ENCODE data around the gene SNTG2.

SNTG2 gene

GRCh38 chr2:1297372-1298159 is 346.9 kb downstream of the SNTG2 start:
- DNase-seq = no peak

DNA sequence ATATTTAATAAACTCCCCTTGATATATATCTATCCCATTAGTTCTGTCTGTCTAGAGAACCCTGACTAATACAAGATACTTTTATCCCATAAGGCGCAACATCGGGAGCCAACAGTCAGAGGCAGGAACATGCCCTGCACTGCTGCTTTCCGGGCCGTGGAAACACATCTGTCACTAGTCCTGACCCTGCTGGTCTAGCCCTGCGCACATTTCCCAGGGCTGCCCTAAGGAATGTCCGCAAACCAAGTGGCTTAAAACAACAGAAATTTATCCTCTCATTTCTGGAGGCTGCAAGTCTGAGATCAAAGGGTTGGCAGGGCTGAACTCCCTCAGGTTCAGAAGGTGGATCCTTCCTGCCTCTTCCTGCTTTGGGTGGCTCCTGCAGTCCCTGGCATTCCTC is 348.4 kb downstream of the SNTG2 start:
- no peak for DNase-seq

GRCh38 chr2:1300284-1300683 is 349.6 kb downstream of the SNTG2 start:
- no peak for DNase-seq

- no peak for DNase-seq
These were observed 350.4 kb downstream of the SNTG2 start for GRCh38 chr2:1301056-1301455.

DNA sequence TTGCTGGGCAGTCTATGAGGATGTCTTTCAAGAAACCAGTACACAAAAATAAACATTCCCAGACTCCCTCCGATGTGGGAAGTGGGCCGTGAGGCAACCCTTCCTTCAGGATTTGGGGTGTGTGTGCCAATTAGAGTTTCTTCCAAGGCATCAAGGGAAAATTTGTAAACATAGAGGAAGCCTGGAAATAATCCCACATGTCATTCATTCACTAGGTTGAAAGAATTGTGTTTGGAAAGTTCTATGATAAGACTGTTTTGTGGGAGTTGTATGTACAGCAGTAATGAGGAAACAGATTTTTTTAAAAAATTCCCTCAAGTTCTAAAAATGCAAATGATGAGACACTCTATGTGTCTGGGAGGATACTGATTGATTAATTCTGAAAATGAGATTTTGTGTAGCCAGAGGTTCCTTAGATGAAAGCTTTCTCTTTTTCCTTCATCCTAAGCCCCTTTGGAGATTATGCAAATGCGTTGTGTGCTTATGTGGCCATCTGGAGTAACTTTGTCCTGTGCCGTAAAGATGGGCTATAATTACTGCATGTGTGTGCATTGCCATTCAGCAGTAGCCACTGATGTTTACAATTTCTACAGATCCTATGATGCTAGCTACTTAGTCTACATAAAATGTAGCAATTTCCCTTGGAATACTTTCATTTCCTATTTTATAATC is 354.8 kb downstream of the SNTG2 start:
- DNase-seq = no peak

- no peak for DNase-seq
These were observed 355.5 kb downstream of the SNTG2 start for GRCh38 chr2:1306014-1306686.

DNA sequence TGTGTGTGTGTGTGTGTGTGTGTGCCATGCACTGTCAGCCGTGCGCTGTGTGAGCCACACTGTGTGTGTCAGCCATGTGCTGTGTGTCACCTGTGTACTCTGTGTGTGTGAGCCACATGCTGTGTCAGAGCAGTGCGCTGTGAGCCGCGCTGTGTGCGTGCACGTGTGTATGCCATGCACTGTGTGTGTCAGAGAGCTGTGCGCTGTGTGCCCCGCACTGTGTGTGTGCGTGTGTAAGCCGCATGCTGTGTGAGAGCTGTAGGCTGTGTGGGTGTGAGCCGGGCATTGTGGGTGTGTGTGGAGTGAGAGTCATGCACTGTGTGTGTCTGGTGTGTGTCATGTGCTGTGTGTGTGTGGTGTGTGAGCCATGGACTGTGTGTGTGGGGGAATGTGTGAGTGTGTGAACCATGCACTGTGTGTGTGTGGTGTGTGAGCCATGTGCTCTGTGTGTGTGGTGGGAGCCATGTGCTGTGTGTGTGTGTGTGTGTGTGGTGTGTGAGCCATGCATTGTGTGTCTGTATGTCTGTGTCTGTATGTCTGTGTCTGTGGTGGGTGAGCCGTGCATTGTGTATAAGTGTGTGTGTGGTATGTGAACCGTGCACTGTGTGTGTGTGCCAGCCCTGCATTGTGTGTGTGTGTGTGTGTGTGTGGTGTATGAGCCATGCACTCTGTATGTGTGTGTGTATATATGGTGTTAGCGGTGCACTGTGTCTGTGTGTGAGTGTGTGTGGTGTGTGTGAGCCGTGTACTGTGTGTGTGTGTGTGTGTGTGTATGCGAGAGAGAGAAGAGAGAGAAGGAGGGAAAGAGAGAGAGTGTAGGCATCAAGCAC is 356.3 kb downstream of the SNTG2 start:
- DNase-seq = no peak

DNA sequence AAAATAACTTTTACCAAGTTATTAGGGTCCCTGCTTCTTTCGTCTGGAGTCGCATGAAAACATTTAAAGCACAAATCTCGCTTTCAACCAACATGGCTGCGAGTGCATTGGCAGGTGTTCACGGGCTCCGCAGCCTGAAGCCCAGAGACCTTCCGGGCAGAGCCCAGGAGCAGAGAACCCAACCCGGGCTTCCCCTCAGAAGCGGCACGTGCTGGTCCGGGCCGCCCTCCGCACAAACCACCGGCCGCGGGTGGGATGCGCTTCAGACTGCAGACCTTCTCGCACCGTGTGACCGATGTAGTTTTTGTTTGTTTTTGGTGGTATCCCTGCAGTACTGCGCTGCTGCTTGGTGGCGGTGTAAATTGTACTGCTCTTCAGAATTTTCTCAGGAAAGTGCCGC is 357.0 kb downstream of the SNTG2 start:
- DNase-seq = no peak

GRCh38 chr2:1308678-1309077 is 358.0 kb downstream of the SNTG2 start:
- DNase-seq = no peak

GRCh38 chr2:1309507-1309906 is 358.9 kb downstream of the SNTG2 start:
- no peak for DNase-seq

DNA sequence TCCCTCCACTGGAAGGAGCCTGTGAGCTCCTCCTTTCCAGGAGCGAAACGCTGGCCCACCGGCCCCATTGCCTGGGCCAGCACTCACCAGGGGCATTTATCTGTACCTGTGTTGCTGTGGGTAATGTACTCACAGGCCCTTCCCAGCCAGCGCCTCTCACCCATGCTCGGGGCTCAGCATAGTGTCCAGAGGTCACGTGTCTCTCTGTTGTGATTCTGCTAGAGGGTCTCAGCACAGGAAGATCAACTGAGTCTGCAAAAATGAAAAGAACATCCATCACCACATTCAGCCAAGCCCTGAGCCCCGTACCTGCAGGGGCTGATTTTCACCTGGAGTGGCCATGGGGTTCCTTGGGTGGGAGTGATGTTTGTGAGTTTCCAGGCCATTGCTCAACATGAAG is 359.6 kb downstream of the SNTG2 start:
- DNase-seq = no peak

- DNase-seq = no peak
These were observed 360.2 kb downstream of the SNTG2 start for GRCh38 chr2:1310866-1311265.

GRCh38 chr2:1313240-1313924 is 362.7 kb downstream of the SNTG2 start:
- no peak for DNase-seq

- DNase-seq = no peak
These were observed 363.6 kb downstream of the SNTG2 start for GRCh38 chr2:1314254-1314653.

DNA sequence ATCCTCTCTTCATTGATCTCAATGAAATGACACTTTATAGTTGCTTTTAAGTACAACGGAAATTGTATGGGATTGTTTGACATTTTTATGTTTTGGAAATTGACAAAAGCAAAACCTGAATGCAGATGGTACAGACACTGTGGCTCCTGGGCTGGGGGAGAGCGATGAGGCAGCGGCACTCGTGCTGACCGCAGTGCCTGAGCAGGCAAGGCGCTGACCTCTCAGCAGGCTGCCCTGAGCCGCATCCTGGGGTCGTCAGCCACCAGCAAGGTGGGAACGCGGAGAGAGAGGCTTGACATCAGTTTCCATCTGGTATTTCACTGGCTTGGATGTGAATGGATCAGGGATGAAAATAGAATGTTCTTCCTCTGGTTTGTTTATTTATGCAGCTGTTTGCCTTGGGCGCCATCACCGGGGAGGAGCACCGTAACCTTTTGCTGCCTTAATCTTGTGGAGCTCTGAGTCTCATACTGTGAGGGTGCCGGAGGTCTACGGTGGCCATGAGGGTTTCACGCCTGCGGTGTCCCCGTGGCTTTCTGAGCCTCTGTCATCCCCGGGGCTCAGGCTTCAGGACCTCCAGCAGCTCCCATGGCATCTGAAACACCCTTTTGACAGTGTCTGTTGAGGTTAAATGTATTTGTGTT is 367.8 kb downstream of the SNTG2 start:
- DNase-seq = no peak

GRCh38 chr2:1319393-1319792 is 368.7 kb downstream of the SNTG2 start:
- no peak for DNase-seq

DNA sequence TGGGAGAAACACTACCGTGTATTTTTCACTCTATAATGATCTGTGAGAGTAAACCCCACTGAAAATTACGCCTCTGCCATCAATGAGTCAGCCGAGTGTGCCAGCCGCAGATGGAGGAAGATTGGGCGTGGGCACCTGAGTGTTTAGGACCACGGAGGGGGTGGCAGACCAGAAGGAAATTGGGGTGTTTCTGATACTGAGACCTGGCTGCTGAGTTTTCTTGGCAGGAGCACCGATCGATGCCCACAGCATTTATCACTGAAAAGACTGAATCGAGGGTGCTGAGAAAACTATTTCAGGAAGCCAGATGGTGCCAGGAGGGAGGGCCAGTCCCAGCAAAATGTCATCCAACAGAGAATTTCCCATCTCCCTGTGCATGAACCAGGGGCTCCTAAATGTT is 370.7 kb downstream of the SNTG2 start:
- no peak for DNase-seq

- DNase-seq = no peak
These were observed 374.2 kb downstream of the SNTG2 start for GRCh38 chr2:1324884-1325283.

GRCh38 chr2:1328684-1329083 is 378.0 kb downstream of the SNTG2 start:
- DNase-seq = no peak

DNA sequence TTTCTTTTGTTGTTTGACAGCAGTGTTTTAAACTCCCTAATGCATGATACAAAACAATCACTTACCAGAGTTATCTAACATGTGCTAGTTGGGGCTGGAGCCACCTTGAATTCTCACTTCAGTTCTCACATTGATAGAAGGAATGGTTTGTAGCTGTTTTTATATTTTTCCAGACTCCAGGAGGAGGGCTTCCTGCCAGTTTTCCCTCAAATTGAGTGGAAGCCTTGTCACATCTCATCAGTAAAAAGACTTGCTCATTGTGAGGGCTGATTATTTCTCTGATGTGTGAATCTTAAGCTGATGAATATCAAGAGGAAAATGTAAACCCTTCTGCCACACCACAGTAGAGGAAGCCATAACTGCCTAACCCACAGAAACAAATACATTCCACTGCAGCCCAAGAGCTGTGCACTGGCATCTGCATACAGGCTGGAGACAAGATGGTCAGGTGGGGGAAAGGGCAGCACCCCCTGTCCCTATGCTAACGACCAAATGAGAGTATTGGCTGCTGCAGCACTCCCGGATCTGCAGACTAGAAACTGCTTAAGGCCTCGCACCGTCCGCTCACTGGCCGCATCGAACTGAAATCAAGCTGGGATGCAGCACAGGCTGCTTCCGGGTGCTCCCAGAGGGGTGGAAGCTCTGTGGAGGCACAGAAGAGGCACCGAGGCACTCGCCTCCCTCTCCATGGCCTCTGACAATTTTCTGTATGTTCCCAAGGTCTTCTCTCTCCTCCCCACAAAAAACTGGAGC is 388.9 kb downstream of the SNTG2 start:
- DNase-seq = no peak

DNA sequence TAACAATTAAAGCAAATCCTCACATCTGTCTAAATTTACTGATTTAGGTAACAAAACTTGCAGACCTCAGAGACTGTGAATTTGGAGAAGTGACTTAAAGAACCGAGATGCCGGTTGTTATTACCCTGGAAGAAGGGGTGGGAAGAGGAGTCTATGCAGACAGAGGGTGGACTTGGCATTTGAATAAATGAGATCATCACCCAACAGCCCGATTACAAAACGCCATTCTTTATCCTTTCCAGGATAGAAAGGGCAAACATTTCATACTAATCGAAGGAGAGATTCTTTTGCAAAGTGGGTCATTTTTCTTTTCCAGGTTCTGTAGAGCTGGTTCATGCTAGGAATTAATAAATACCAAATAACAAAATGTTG is 389.5 kb downstream of the SNTG2 start:
- no peak for DNase-seq

Measured in DMS53 (cell line).